Memory B cell (primary cell): ENCODE results near the gene HS3ST5.

ENCODE experiments used
- ATAC-seq: fragments of 150-1000 bp; cut with Tn5 transposase; 2 replicates; pipeline ENCODE4 v1.10.0; 2021; ENCODE audit warnings: low read depth, mild to moderate bottlenecking, moderate library complexity
- DNase-seq, 2 donors: peaks; one replicate each; pipeline ENCODE4 v3.0.0; 2022; ENCODE audit warnings: low spot score in 2 of 2
- H3K27ac Mint-ChIP-seq: one replicate; pipeline ENCODE4 v1.8.0; 2022; ENCODE audit warnings: mild to moderate bottlenecking, moderate library complexity, mixed read lengths
- H3K27me3 Mint-ChIP-seq: one replicate; pipeline ENCODE4 v1.8.0; 2022; ENCODE audit warnings: mixed read lengths
- H3K36me3 Mint-ChIP-seq: one replicate; pipeline ENCODE4 v1.8.0; 2022; ENCODE audit warnings: mild to moderate bottlenecking, mixed read lengths
- H3K4me1 Mint-ChIP-seq: one replicate; pipeline ENCODE4 v1.8.0; 2022; ENCODE audit warnings: mixed read lengths
- H3K4me3 Mint-ChIP-seq: one replicate; pipeline ENCODE4 v1.8.0; 2022; ENCODE audit warnings: mild to moderate bottlenecking, moderate library complexity, mixed read lengths
- H3K9me3 Mint-ChIP-seq: one replicate; pipeline ENCODE4 v1.8.0; 2022; ENCODE audit warnings: mixed read lengths

HS3ST5 gene

GRCh38 chr6:114280239-114280982 lies 62.4 kb downstream of the HS3ST5 start:
- H3K27ac Mint-ChIP-seq, result no peak overlapping the region
- no peak for DNase-seq
- H3K27me3 Mint-ChIP-seq, result peaks cover 3% of the 10 kb centered on the region
- no peak for ATAC-seq
- H3K36me3 Mint-ChIP-seq, result no peaks in the 10 kb centered on the region
- H3K9me3 Mint-ChIP-seq, result no peaks in the 10 kb centered on the region
- H3K4me1 Mint-ChIP-seq, result no peaks in the 10 kb centered on the region
- H3K4me3 Mint-ChIP-seq, result no peak overlapping the region

GRCh38 chr6:114277220-114277619 lies 65.6 kb downstream of the HS3ST5 start:
- peaks cover 3% of the 10 kb centered on the region for H3K27me3 Mint-ChIP-seq
- DNase-seq (no peak), ATAC-seq (no peak)
- H3K27ac Mint-ChIP-seq, result no peak overlapping the region
- H3K36me3 Mint-ChIP-seq, result no peaks in the 10 kb centered on the region
- H3K4me1 Mint-ChIP-seq, result no peaks in the 10 kb centered on the region
- H3K4me3 Mint-ChIP-seq, result no peak overlapping the region
- no peaks in the 10 kb centered on the region for H3K9me3 Mint-ChIP-seq

DNA sequence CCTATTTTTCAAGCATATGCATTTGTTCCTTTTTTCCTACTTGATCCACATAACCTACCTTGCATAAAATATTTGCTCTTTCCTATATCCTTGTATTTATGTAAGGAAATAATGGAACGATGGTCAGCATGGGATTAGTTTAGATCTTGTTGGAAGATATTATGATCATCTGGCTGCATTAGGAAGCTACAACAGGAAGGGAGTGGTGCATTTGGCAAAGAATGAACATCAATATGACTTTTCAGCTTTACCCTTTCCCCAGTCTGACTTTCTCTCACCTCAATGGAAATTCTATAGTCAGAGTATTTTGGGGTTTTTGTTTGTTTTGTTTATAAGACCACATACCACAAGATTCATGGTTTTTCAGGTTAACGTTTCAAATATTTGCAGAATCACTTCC lies 66.0 kb downstream of the HS3ST5 start:
- Mint-ChIP-seq H3K9me3 (no peaks in the 10 kb centered on the region), H3K4me1 (no peaks in the 10 kb centered on the region), H3K4me3 (no peak overlapping the region), H3K27ac (no peak overlapping the region), H3K36me3 (no peaks in the 10 kb centered on the region), H3K27me3 (peaks cover 3% of the 10 kb centered on the region)
- ATAC-seq (no peak), DNase-seq (no peak)

GRCh38 chr6:114274836-114275235 lies 68.0 kb downstream of the HS3ST5 start:
- DNase-seq (no peak), ATAC-seq (no peak)
- Mint-ChIP-seq H3K9me3 (no peaks in the 10 kb centered on the region), H3K27ac (no peak overlapping the region), H3K27me3 (peaks cover under 1% of the 10 kb centered on the region), H3K4me1 (no peaks in the 10 kb centered on the region), H3K4me3 (no peak overlapping the region), H3K36me3 (no peaks in the 10 kb centered on the region)

DNA sequence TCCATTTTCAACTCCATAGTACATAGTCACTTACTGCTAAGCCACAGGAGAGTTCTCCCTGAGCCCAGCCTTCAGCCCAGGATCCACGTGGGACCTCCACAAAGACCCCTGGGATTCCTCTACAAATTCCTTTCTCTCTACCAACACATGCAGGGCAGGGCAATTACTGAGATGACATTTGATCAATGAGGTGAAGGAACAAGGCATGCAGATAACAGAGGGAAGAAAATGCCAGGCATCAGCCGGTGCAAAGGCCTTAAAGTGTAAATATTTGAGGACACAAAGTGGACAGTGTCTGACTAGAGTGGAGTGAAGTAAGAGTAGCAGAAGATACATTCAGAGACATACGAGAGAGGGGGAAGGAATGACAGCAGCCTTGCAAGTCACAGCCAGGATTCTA lies 70.2 kb downstream of the HS3ST5 start:
- Mint-ChIP-seq H3K4me3 (no peak overlapping the region), H3K27me3 (no peaks in the 10 kb centered on the region), H3K36me3 (no peaks in the 10 kb centered on the region), H3K9me3 (no peaks in the 10 kb centered on the region), H3K4me1 (no peaks in the 10 kb centered on the region), H3K27ac (no peak overlapping the region)
- no peak for DNase-seq
- no peak for ATAC-seq

DNA sequence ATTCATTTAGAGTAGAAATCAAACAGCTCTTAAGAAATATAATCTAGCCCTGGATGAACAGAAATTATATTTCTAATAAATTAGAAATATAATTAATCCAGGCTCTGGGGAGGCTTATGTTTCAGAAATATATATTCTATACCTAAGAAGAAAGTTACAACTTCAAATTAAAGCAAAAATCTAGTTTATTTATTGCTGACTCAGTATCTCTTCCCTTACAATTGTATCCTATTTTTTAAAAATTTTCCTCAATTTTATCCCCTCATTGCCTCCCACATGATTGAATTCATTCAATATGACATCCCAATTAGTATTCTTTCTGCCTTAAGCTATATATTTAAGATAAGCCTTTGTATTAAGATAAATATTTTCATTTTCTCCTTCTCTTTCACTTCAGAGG lies 71.4 kb downstream of the HS3ST5 start:
- ATAC-seq (no peak), DNase-seq (no peak)
- H3K4me1 Mint-ChIP-seq, result no peaks in the 10 kb centered on the region
- no peaks in the 10 kb centered on the region for H3K27me3 Mint-ChIP-seq
- no peak overlapping the region for H3K4me3 Mint-ChIP-seq
- no peaks in the 10 kb centered on the region for H3K36me3 Mint-ChIP-seq
- H3K27ac Mint-ChIP-seq, result no peak overlapping the region
- no peaks in the 10 kb centered on the region for H3K9me3 Mint-ChIP-seq

GRCh38 chr6:114267897-114268296 lies 74.9 kb downstream of the HS3ST5 start:
- Mint-ChIP-seq H3K4me3 (no peak overlapping the region), H3K27me3 (no peaks in the 10 kb centered on the region), H3K9me3 (peaks cover 2% of the 10 kb centered on the region), H3K36me3 (no peaks in the 10 kb centered on the region), H3K27ac (no peak overlapping the region), H3K4me1 (no peaks in the 10 kb centered on the region)
- DNase-seq, result no peak
- ATAC-seq, result no peak

- ATAC-seq (no peak), DNase-seq (no peak)
- H3K4me1 Mint-ChIP-seq, result no peaks in the 10 kb centered on the region
- no peaks in the 10 kb centered on the region for H3K27me3 Mint-ChIP-seq
- H3K4me3 Mint-ChIP-seq, result no peak overlapping the region
- H3K36me3 Mint-ChIP-seq, result no peaks in the 10 kb centered on the region
- no peak overlapping the region for H3K27ac Mint-ChIP-seq
- H3K9me3 Mint-ChIP-seq, result peaks cover 3% of the 10 kb centered on the region
Observed at GRCh38 chr6:114260810-114261209, 82.0 kb downstream of the HS3ST5 start.

DNA sequence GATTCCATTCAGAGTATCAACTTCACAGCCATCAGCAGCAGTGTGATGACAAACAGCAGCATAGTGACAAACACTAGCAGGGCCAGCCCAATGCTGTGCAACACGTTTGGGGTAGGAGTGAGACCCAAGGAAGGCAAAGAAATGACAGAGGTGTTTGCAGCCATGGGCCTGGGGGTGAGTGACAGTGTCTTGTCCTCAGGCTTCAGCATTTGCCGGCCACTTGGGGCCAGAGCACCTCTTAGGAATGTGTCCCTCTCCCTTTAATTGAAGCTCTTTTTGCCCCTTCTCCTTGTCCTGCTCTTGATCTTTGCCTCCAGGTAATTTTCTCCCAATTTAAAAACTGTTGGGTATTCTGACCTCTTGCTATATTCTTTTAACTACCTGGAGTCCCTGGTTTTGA lies 84.4 kb downstream of the HS3ST5 start:
- no peaks in the 10 kb centered on the region for H3K27me3 Mint-ChIP-seq
- peaks cover 3% of the 10 kb centered on the region for H3K9me3 Mint-ChIP-seq
- no peaks in the 10 kb centered on the region for H3K4me1 Mint-ChIP-seq
- no peaks in the 10 kb centered on the region for H3K36me3 Mint-ChIP-seq
- no peak for DNase-seq
- no peak overlapping the region for H3K27ac Mint-ChIP-seq
- H3K4me3 Mint-ChIP-seq, result no peak overlapping the region
- ATAC-seq, result no peak

DNA sequence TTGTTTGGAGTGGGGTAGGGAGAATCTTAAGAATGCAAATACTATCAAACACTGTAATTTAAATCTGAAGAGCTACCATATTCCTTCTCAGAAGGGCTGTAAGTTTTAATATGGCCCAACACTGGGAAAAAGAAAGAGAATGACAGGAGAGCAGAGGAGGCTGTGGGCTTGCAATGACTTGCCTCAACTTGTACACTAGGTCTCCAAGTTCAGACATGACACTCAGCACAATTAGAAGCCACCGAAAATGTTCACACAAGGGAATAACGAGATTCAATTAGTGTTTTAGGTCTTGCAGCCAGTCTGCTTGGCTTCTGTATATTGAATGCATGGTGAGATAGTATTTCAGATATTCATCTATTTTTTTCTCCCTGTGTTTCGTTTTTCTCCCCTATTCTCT lies 89.4 kb downstream of the HS3ST5 start:
- DNase-seq, result no peak
- ATAC-seq, result no peak
- Mint-ChIP-seq H3K36me3 (no peaks in the 10 kb centered on the region), H3K27ac (no peak overlapping the region), H3K4me3 (no peak overlapping the region), H3K4me1 (no peaks in the 10 kb centered on the region), H3K27me3 (no peaks in the 10 kb centered on the region), H3K9me3 (peaks cover 5% of the 10 kb centered on the region)

DNA sequence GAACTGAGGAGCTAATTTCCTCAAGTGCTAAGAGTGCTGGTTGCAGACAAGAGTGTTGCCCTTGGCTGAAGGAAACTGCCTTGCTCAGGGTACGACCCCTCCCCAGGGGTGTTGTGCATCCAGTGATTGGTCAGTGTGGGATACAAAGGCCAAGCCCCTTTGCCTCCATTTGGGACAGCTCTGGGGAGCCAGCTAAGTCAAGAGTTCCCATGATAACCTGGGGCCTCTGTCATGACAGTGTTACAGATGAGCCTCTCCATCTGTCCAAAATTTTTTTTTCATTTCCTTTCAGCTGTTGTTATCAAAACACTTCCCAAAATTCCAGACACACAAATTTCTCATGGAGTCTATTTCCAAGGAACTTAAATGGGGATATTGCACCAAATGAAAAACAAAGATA lies 93.3 kb downstream of the HS3ST5 start:
- Mint-ChIP-seq H3K27ac (no peak overlapping the region), H3K9me3 (peaks cover 5% of the 10 kb centered on the region), H3K36me3 (no peaks in the 10 kb centered on the region), H3K4me1 (no peaks in the 10 kb centered on the region), H3K4me3 (no peak overlapping the region), H3K27me3 (no peaks in the 10 kb centered on the region)
- DNase-seq (no peak), ATAC-seq (no peak)

DNA sequence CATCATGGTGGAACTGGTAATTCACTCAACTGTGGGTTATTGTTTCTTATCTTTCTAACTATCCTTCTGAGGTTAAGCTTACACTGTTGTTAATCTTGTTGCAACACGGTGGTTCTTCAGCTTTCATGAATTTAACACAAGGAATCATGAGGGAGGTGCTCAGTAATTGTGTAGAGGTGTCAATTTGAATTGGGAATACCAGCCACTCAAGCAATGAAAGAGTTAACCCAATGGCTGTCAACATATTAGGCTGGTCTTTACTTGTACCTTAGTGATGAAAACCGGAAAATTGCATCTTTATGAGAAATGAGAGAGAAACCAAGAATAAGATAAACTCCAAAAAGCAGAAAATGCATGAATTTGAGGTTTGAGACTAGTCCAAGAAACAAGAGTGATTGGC lies 95.7 kb downstream of the HS3ST5 start:
- no peak for DNase-seq
- Mint-ChIP-seq H3K4me1 (no peaks in the 10 kb centered on the region), H3K9me3 (peaks cover under 1% of the 10 kb centered on the region), H3K27ac (no peak overlapping the region), H3K4me3 (no peak overlapping the region), H3K27me3 (no peaks in the 10 kb centered on the region), H3K36me3 (no peaks in the 10 kb centered on the region)
- no peak for ATAC-seq

DNA sequence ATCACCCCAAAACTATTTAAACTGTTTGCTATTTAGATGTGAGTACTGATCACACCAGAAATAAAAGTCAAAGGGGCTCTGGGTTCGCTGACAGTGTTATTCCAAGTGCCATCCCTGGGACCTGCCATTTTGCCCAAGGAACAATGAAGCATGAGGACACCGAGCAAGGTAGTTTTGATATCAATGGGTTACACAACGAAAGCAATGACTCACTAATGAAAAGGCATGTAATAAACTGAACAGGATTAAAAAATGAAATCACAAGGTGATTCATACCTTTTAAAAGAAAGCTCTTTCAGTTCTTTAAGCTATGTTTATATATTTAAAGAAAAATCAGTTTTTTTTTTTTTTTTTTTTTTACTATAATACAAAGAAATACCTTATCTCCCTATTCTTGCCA lies 102.0 kb downstream of the HS3ST5 start:
- no peaks in the 10 kb centered on the region for H3K36me3 Mint-ChIP-seq
- no peaks in the 10 kb centered on the region for H3K4me1 Mint-ChIP-seq
- H3K27ac Mint-ChIP-seq, result no peak overlapping the region
- no peaks in the 10 kb centered on the region for H3K27me3 Mint-ChIP-seq
- ATAC-seq (no peak), DNase-seq (no peak)
- H3K9me3 Mint-ChIP-seq, result no peaks in the 10 kb centered on the region
- no peak overlapping the region for H3K4me3 Mint-ChIP-seq

DNA sequence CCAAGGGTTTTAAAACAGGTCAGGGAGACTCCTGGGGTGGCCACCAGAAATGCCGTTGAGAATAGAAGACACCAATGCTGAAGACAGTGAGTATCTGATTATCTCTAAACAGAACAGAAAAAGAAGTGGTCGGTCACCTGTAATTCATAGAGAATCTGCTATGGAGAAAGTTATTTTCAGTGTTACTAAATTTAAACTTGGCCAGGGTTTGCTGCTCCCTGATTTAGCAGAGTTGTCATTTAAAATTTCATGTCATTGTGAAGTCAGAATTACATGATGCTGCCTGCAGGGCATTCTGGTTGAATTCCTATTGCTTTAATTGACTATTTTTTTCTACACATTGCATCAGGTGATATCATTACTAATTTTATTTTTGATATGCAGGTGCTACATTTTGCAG lies 114.1 kb downstream of the HS3ST5 start:
- H3K4me3 Mint-ChIP-seq, result no peak overlapping the region
- no peak for DNase-seq
- H3K4me1 Mint-ChIP-seq, result no peaks in the 10 kb centered on the region
- H3K27ac Mint-ChIP-seq, result no peak overlapping the region
- ATAC-seq, result no peak
- peaks cover 1% of the 10 kb centered on the region for H3K9me3 Mint-ChIP-seq
- no peaks in the 10 kb centered on the region for H3K36me3 Mint-ChIP-seq
- no peaks in the 10 kb centered on the region for H3K27me3 Mint-ChIP-seq

DNA sequence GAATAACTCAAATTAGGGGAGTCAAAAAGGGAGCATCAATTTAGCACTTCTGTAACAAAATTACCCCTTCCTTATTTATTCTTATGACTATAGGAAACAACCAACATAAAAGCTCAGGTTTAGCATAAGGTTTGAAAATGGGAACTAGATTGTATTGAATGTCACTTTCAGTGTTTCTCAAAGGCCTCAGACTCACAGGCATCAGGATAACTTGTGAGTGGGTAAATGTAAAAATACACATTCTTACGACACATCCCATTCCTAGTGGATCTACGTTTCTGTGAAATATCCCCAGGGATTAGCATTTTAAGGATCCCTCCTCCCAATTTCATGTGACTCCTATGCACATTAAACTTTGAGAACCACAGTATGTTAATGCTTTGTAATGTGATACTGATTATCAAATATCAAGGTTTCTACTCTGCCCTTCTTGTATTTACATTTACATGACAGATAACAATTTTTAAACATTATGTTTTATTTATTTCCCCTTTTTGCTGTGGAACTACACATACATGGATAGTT lies 114.8 kb downstream of the HS3ST5 start:
- no peaks in the 10 kb centered on the region for H3K4me1 Mint-ChIP-seq
- no peak overlapping the region for H3K4me3 Mint-ChIP-seq
- no peak for DNase-seq
- H3K27me3 Mint-ChIP-seq, result no peaks in the 10 kb centered on the region
- no peak overlapping the region for H3K27ac Mint-ChIP-seq
- no peaks in the 10 kb centered on the region for H3K36me3 Mint-ChIP-seq
- ATAC-seq, result no peak
- H3K9me3 Mint-ChIP-seq, result peaks cover 1% of the 10 kb centered on the region
